ENCODE measurements around the gene SPATC1L. TPM values are rescaled to one million over a fixed set of nuclear protein-coding genes. Genes with fewer than 3 reads are reported as not detected.
A peak's percentile ranks its signal among the peaks of the same experiment; 100 is the strongest.

Gene SPATC1L
- total and polyA plus RNA-seq, 2 of the 8 experiments (the other 6 are each of a cell fraction or from before 2014, with no cell fraction given) = 24.9 to 50.0 TPM

DNA sequence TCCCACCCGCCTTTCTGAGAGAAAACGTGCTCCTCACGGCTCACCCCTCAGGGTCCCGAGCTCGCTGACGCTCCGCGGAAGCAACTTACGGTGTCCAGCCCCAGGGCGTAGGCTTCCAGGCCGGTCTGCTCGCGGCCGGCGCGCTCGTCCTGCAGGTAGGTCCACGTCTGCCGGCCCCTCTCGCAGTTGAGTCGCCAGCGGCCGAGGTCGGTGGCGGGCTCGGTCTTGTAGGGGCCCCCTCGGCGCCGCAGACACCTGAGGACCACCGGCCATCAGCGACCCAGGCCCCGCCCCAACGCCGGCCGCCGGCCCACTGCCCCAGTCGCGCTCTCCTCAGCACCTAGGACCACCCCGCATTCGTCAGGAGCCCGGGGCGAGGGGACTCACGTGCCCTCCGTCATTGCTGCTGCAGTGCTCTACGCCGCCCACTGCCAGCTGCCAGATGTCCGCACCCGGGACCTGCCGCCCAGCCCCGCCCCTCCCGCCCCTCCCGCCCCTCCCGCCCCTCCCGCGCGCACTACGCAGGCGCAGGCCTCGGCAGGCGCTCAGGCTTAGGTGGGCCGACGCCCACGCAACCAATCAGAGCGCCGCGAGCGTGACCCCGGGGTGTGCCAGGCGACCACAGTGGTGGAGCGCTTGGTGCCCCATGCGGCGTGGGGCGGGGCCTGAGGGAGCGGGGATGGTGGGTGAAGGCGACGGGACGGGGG lies 44.2 kb upstream of the SPATC1L start, which contains the start of gene LSS:
Gene LSS (minus strand): TSS at position 430 of the 707 bp plus-strand sequence. CDS start 29 bp downstream, at position 401.
- Histone ChIP-seq H4K20me1 (replicated peaks in 1 of 2; ENCODE audit: control insufficient read depth in 1 of 2, insufficient read depth in 2 of 2, low read length in 2 of 2) (peaks cover 0 to 12% of the 10 kb centered on the region in 2 experiments), H3K4me3 (ENCODE audit: extremely low read depth in 1 of 4, insufficient read depth in 2 of 4, low read depth in 3 of 4, low read length in 4 of 4) (peak within 1 kb of the TSS; percentile 70 to 78 (median 74)), H3K23me2 (ENCODE audit: low read depth, low read length) (peaks cover 7% of the 10 kb centered on the region; the same call in 1 of the 2 replicates), H3K36me3 (ENCODE audit: control insufficient read depth in 2 of 4, insufficient read depth in 4 of 4, low read length in 3 of 4) (peaks cover 2 to 42% (median 19%) of the 10 kb centered on the region in 4 experiments; a peak in 6 of 8 replicates), H2AFZ (ENCODE audit: low read length) (no peak within 1 kb of the TSS), H3K4me2 (ENCODE audit: insufficient read depth in 1 of 2, low read depth in 2 of 2, low read length in 2 of 2) (peak within 1 kb of the TSS; percentile 91 to 92), H3K18ac (ENCODE audit: extremely low read depth, low read length) (peak within 1 kb of the TSS; percentile 95), H2BK12ac (ENCODE audit: low read depth, low read length) (0 out of 2 replicates have a peak within 1 kb of the TSS, but pooled peaks have one; percentile 84), H2BK15ac (ENCODE audit: low read length) (no peak within 1 kb of the TSS; the same call in 1 of the 2 replicates), H3K14ac (ENCODE audit: insufficient read length) (no peak within 1 kb of the TSS), H4K8ac (ENCODE audit: extremely low read depth, insufficient read depth, low read length) (peak within 1 kb of the TSS; percentile 93), H2BK120ac (replicated peaks; ENCODE audit: low read depth, low read length) (no peak within 1 kb of the TSS), H3K4ac (replicated peaks; ENCODE audit: insufficient read length, low read depth, low read length) (no peak within 1 kb of the TSS), H3K27me3 (replicated peaks in 1 of 4; ENCODE audit: control insufficient read depth in 3 of 4, extremely low read depth in 1 of 4, insufficient read depth in 3 of 4, low read length in 3 of 4) (peaks cover 0 to 4% (median 0%) of the 10 kb centered on the region in 4 experiments; a peak in 2 of 7 replicates), H4K5ac (ENCODE audit: insufficient read length, low read depth, low read length) (peak within 1 kb of the TSS; percentile 49), H3K79me2 (ENCODE audit: control insufficient read depth in 1 of 2, insufficient read depth in 2 of 2, low read length in 2 of 2) (peaks cover 15 to 43% of the 10 kb centered on the region in 2 experiments; a peak in 3 of 4 replicates), H3K9ac (replicated peaks in 1 of 4; ENCODE audit: extremely low read depth in 1 of 4, low read depth in 3 of 4, low read length in 3 of 4) (peak within 1 kb of the TSS; percentile 56 to 84 (median 64)), H3K23ac (ENCODE audit: insufficient read length) (no peak within 1 kb of the TSS), H3K9me3 (ENCODE audit: insufficient read depth in 2 of 2, low read depth in 1 of 2, low read length in 1 of 2) (peaks cover 22 to 35% of the 10 kb centered on the region in 2 experiments; a peak in 3 of 4 replicates), H3K56ac (replicated peaks; ENCODE audit: insufficient read length, low read depth, low read length) (peak within 1 kb of the TSS; percentile 92), H4K91ac (replicated peaks; ENCODE audit: insufficient read length, low read length) (peak within 1 kb of the TSS; percentile 92), H3K4me1 (replicated peaks in 1 of 4; ENCODE audit: control insufficient read depth in 3 of 4, insufficient read depth in 4 of 4, low read length in 3 of 4) (peaks cover 3 to 12% (median 6%) of the 10 kb centered on the region in 4 experiments), H2BK5ac (ENCODE audit: low read depth, low read length) (peak within 1 kb of the TSS; percentile 90), H2AK5ac (ENCODE audit: low read depth, low read length) (no peak within 1 kb of the TSS), H2BK20ac (ENCODE audit: low read length) (no peak within 1 kb of the TSS), H3K79me1 (ENCODE audit: low read depth, low read length) (peaks cover 11% of the 10 kb centered on the region; the same call in 1 of the 2 replicates), H3K27ac (ENCODE audit: low read depth, low read length) (peak within 1 kb of the TSS; percentile 54; the same call in 1 of the 2 replicates)
- 1% methylated on average over 47 of the region's 77 CpGs; no CpG with 5 or more reads in 1 of the 2 experiments for WGBS, 2 experiments (ENCODE audit: extremely low coverage in 1 of 2, insufficient coverage in 1 of 2, insufficient read length in 1 of 2, insufficient replicate concordance in 2 of 2, low coverage in 1 of 2, low lambda C conversion rate in 2 of 2, missing lambda C conversion rate in 1 of 2)
- POLR2A ChIA-PET (ENCODE audit: partially characterized antibody) = interaction anchor here (0.7 to 1.6 kb wide), 6 partner anchors 12 to 97 kb away, joined by 3 to 8 read pairs (median 4); no protein-coding TSS in a partner anchor
- peak; percentile 95 to 97 for DNase-seq (ENCODE audit: low read depth in 1 of 2, low spot score in 2 of 2)
- no peak for FAIRE-seq
- CTCF ChIA-PET (ENCODE audit: partially characterized antibody) = interaction anchor here (1.2 kb wide), 1 partner anchor 76 kb away, joined by 5 read pairs; no protein-coding TSS in a partner anchor
- TF ChIP-seq, protein P1, sequence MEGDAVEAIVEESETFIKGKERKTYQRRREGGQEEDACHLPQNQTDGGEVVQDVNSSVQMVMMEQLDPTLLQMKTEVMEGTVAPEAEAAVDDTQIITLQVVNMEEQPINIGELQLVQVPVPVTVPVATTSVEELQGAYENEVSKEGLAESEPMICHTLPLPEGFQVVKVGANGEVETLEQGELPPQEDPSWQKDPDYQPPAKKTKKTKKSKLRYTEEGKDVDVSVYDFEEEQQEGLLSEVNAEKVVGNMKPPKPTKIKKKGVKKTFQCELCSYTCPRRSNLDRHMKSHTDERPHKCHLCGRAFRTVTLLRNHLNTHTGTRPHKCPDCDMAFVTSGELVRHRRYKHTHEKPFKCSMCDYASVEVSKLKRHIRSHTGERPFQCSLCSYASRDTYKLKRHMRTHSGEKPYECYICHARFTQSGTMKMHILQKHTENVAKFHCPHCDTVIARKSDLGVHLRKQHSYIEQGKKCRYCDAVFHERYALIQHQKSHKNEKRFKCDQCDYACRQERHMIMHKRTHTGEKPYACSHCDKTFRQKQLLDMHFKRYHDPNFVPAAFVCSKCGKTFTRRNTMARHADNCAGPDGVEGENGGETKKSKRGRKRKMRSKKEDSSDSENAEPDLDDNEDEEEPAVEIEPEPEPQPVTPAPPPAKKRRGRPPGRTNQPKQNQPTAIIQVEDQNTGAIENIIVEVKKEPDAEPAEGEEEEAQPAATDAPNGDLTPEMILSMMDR (IDR thresholded peaks at IDR 0.05; ENCODE audit: control extremely low read depth in 1 of 3, insufficient read depth in 1 of 3, low read depth in 1 of 3, low read length in 3 of 3) = no peak
- TF ChIP-seq MAFK (IDR thresholded peaks at IDR 0.05; ENCODE audit: low read depth, low read length) (no peak), RXRA (IDR thresholded peaks at IDR 0.05; ENCODE audit: insufficient read depth, low read depth, low read length) (no peak), SP1 (IDR thresholded peaks at IDR 0.05; ENCODE audit: low read depth, low read length) (peak; percentile 32), KDM4A (IDR thresholded peaks at IDR 0.05; ENCODE audit: low read depth, low read length, severe bottlenecking) (peak; percentile 94), POLR2AphosphoS5 (IDR thresholded peaks at IDR 0.05; ENCODE audit: low read depth, low read length) (peak; percentile 79; the same call in 1 of the 2 replicates), BACH1 (IDR thresholded peaks at IDR 0.05; ENCODE audit: low read length) (0 out of 2 replicates have a peak, but pooled peaks have one; percentile 9), CREB1 (IDR thresholded peaks at IDR 0.05) (peak; percentile 52; the same call in 1 of the 2 replicates), GABPA (IDR thresholded peaks at IDR 0.05; ENCODE audit: borderline replicate concordance, insufficient read depth, low read length) (no peak)
